ACC112 (cell line): ENCODE measurements around the gene PPP1R36.
A peak's percentile ranks its signal among the peaks of the same experiment; 100 is the strongest.

ENCODE experiments used
- H2AFZ ChIP-seq: fragments of 200-600 bp; sonication (generic); one replicate; pipeline ENCODE4 v1.6.0; 2017; ENCODE audit warnings: antibody characterized with exemption, low read length; ENCODE audit not compliant: unreplicated experiment
- H3K27ac ChIP-seq: fragments of 200-600 bp; sonication (generic); 2 replicates; pipeline ENCODE4 v1.5.1; 2014; ENCODE audit warnings: low read depth, mild to moderate bottlenecking, antibody characterized with exemption, low read length, moderate library complexity
- H3K27me3 ChIP-seq: fragments of 200-600 bp; sonication (generic); 2 replicates; pipeline ENCODE4 v1.6.1; 2014; ENCODE audit warnings: mild to moderate bottlenecking, antibody characterized with exemption, low read length, moderate library complexity, mixed read lengths; ENCODE audit not compliant: insufficient read depth
- H3K36me3 ChIP-seq: fragments of 200-600 bp; sonication (generic); 2 replicates; pipeline ENCODE4 v1.6.1; 2016; ENCODE audit warnings: mild to moderate bottlenecking, antibody characterized with exemption, low read length, moderate library complexity, mixed read lengths; ENCODE audit not compliant: insufficient read depth
- H3K4me1 ChIP-seq: fragments of 200-600 bp; sonication (generic); one replicate; pipeline ENCODE4 v1.6.1; 2016; ENCODE audit warnings: low read length, mixed read lengths; ENCODE audit not compliant: insufficient read depth, unreplicated experiment, control insufficient read depth
- H3K4me3 ChIP-seq: fragments of 200-600 bp; sonication (generic); 2 replicates; pipeline ENCODE4 v1.5.1; 2014; ENCODE audit warnings: mild to moderate bottlenecking, low read depth, low read length
- H3K79me2 ChIP-seq: fragments of 200-600 bp; sonication (generic); one replicate; pipeline ENCODE4 v1.6.0; 2016; ENCODE audit warnings: low read length; ENCODE audit not compliant: control insufficient read depth, unreplicated experiment, insufficient read depth

The PPP1R36 gene

GRCh38 chr14:64601571-64601970 lies 51.8 kb downstream of the PPP1R36 start:
- Histone ChIP-seq H3K36me3 (no peaks in the 10 kb centered on the region), H3K79me2 (no peaks in the 10 kb centered on the region), H3K27me3 (peaks cover 23% of the 10 kb centered on the region), H3K4me3 (peak overlapping the region; percentile 61), H2AFZ (no peak overlapping the region), H3K27ac (no peak overlapping the region), H3K4me1 (no peaks in the 10 kb centered on the region)

DNA sequence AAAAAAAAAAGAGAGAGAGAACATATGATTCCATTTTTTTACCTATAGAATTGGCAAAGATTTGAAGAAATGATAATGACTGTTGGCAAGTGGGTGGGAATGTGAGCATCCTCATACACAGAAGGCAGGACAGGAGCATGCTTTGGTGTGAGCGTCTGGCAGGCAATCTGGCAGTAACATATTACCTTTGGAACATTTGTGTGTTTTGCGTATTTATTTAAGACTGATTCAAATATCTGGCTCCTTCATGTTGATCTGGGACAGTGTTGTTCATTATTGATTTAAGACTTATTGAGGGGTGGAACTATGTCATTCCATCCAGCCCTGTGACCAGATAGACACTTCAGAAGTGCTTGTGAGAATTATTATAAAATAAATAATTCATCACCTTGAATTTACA lies 53.1 kb downstream of the PPP1R36 start:
- no peak overlapping the region for H3K4me3 ChIP-seq
- no peaks in the 10 kb centered on the region for H3K4me1 ChIP-seq
- peaks cover 23% of the 10 kb centered on the region for H3K27me3 ChIP-seq
- H3K36me3 ChIP-seq: no peaks in the 10 kb centered on the region
- H3K27ac ChIP-seq: no peak overlapping the region
- no peak overlapping the region for H2AFZ ChIP-seq
- H3K79me2 ChIP-seq: no peaks in the 10 kb centered on the region

DNA sequence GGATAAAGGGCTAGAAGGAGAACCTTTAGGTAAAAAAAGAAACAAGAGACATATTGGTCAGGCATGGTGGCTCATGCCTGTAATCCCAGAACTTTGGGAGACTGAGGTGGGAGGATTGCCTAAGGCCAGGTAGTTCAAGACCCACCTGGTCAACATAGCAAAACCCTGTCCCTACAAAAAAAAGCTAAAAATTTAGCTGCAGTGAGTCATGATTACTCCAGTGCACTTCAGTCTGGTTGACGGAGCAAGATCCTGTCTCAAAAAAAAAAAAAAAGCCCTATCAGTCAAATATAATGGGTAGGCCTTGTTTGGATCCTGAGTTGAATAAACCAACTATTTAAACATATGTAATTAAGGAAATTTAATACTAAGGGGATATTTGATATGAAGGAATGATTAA lies 54.2 kb downstream of the PPP1R36 start:
- H3K36me3 ChIP-seq: no peaks in the 10 kb centered on the region
- no peak overlapping the region for H3K27ac ChIP-seq
- no peak overlapping the region for H3K4me3 ChIP-seq
- H3K27me3 ChIP-seq: peaks cover 23% of the 10 kb centered on the region
- H3K79me2 ChIP-seq: no peaks in the 10 kb centered on the region
- H2AFZ ChIP-seq: no peak overlapping the region
- H3K4me1 ChIP-seq: no peaks in the 10 kb centered on the region

- Histone ChIP-seq H3K27ac (no peak overlapping the region), H3K36me3 (no peaks in the 10 kb centered on the region), H3K27me3 (peaks cover 23% of the 10 kb centered on the region), H3K4me1 (no peaks in the 10 kb centered on the region), H2AFZ (no peak overlapping the region), H3K79me2 (no peaks in the 10 kb centered on the region), H3K4me3 (no peak overlapping the region)
These were observed 55.1 kb downstream of the PPP1R36 start for GRCh38 chr14:64604881-64605280.

- H3K27ac ChIP-seq: no peak overlapping the region
- peaks cover 23% of the 10 kb centered on the region for H3K27me3 ChIP-seq
- H3K36me3 ChIP-seq: no peaks in the 10 kb centered on the region
- no peak overlapping the region for H2AFZ ChIP-seq
- H3K4me3 ChIP-seq: no peak overlapping the region
- H3K4me1 ChIP-seq: no peaks in the 10 kb centered on the region
- no peaks in the 10 kb centered on the region for H3K79me2 ChIP-seq
These were observed 56.3 kb downstream of the PPP1R36 start for GRCh38 chr14:64605926-64606685.

DNA sequence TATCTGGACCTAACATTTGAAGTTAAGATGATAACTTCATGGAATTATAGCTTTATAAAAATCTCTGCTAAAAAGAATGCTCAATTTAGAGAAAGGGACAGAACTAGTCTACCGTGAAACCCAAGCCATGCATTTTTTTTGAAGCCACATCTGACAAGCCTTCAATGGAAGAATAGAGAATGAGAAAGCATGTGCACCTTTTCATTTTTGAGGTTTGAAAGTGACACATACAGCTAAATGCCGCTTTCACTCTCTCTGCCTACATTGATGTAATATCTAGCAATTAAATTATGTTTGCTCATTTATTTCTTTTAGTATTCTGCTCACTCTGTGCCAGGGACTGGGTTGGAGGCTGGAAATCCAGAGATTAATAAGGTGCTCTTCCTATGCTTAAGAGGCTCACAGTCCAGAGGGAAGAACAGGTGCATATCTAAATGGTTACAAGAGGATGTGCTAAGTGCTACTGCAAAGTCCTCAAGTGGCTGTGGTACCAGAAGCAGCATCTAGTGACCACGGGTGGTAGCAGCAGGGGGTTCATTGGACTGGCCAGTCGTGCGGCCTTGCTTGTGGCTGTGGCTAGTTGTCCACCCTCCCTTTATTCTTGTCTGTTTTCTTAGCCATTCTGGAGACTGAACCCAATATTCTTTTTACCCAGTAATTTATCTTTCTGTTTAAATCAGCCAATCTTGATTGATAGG lies 60.4 kb downstream of the PPP1R36 start:
- no peak overlapping the region for H2AFZ ChIP-seq
- H3K27me3 ChIP-seq: peaks cover 9% of the 10 kb centered on the region
- no peak overlapping the region for H3K27ac ChIP-seq

GRCh38 chr14:64611358-64612020 lies 61.7 kb downstream of the PPP1R36 start:
- Histone ChIP-seq H3K79me2 (no peaks in the 10 kb centered on the region), H3K27ac (peak overlapping the region; percentile 54), H3K36me3 (no peaks in the 10 kb centered on the region), H2AFZ (peak overlapping the region; percentile 79), H3K27me3 (no peaks in the 10 kb centered on the region), H3K4me1 (peaks cover 20% of the 10 kb centered on the region), H3K4me3 (no peak overlapping the region)

More for the DNA sequence above, 60.4 kb downstream of the PPP1R36 start:
- no peak overlapping the region for H3K4me3 ChIP-seq
- H3K36me3 ChIP-seq: no peaks in the 10 kb centered on the region
- peaks cover 19% of the 10 kb centered on the region for H3K4me1 ChIP-seq
- H3K79me2 ChIP-seq: no peaks in the 10 kb centered on the region

DNA sequence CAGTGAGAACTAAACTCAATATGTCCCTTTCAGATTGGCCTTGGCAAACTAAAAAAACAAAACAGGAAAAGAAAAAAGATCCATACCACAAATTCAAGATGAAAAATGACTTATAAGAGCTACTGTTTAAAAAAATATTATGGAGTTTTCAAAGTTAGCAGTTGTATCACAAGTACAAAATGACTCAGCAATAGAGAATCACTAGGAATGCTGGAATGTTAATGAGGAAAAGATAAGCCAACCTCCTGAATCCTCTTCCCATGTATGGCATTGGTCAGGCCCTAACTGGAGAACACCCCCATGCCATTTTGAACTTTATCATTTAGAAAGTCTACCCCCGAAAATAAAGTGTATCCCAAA lies 62.2 kb downstream of the PPP1R36 start:
- Histone ChIP-seq H3K27ac (peak overlapping the region; percentile 54), H3K79me2 (no peaks in the 10 kb centered on the region), H3K36me3 (no peaks in the 10 kb centered on the region), H2AFZ (peak overlapping the region; percentile 79), H3K27me3 (no peaks in the 10 kb centered on the region), H3K4me1 (peaks cover 20% of the 10 kb centered on the region), H3K4me3 (no peak overlapping the region)

GRCh38 chr14:64612971-64613666 lies 63.4 kb downstream of the PPP1R36 start:
- H3K27me3 ChIP-seq: no peaks in the 10 kb centered on the region
- no peak overlapping the region for H3K27ac ChIP-seq
- peaks cover 20% of the 10 kb centered on the region for H3K4me1 ChIP-seq
- H3K79me2 ChIP-seq: no peaks in the 10 kb centered on the region
- H3K36me3 ChIP-seq: no peaks in the 10 kb centered on the region
- H2AFZ ChIP-seq: no peak overlapping the region
- H3K4me3 ChIP-seq: no peak overlapping the region

DNA sequence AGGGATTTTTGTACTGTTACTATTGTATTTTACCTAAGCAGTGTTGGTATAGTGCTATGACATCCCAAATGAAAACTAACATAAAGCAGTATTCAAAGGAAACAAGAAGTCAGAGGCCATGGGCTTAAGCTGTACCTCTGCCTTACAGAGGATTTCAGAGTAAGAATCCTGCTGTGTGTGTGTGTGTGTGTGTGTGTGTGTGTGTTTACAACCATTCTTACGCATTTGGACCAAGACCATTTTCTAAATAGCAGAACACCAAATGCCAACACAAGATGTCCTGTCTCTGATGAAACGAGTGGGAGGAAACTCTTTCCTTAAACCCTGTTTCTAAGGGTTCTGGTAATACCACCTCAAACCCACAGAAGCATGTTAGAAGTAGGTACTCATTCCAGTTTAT lies 64.4 kb downstream of the PPP1R36 start:
- H3K27ac ChIP-seq: no peak overlapping the region
- H3K79me2 ChIP-seq: no peaks in the 10 kb centered on the region
- no peak overlapping the region for H2AFZ ChIP-seq
- H3K27me3 ChIP-seq: no peaks in the 10 kb centered on the region
- H3K4me3 ChIP-seq: no peak overlapping the region
- H3K36me3 ChIP-seq: no peaks in the 10 kb centered on the region
- H3K4me1 ChIP-seq: peaks cover 20% of the 10 kb centered on the region
